ENCODE results near the gene SCARB1. TPM values are rescaled to one million over a fixed set of nuclear protein-coding genes. Genes with fewer than 3 reads are reported as not detected.

SCARB1 gene
- total RNA-seq, 1 donor from 2014 or later, result 44.5 TPM

GRCh38 chr12:124772289-124773170, 91.1 kb downstream of the SCARB1 start:
- Mint-ChIP-seq H3K36me3 (ENCODE audit: low read depth, unreplicated experiment) (peaks cover 4% of the 10 kb centered on the region), H3K4me1 (ENCODE audit: low read depth, unreplicated experiment) (peaks cover 17% of the 10 kb centered on the region), H3K27me3 (ENCODE audit: low read depth, unreplicated experiment) (peaks cover 7% of the 10 kb centered on the region), H3K9me3 (ENCODE audit: unreplicated experiment) (peaks cover 4% of the 10 kb centered on the region), H3K27ac (ENCODE audit: unreplicated experiment) (no peak overlapping the region), H3K4me3 (ENCODE audit: unreplicated experiment) (no peak overlapping the region)
- DNase-seq (ENCODE audit: low read depth), result no peak
- Histone ChIP-seq H3K36me3 (ENCODE audit: insufficient read depth, low read length) (no peaks in the 10 kb centered on the region), H4K20me1 (ENCODE audit: insufficient read depth, low read length) (no peaks in the 10 kb centered on the region), H3K79me2 (ENCODE audit: insufficient read depth, low read length) (no peaks in the 10 kb centered on the region), H3K4me2 (ENCODE audit: low read length) (peak overlapping the region; percentile 52), H3K4me1 (ENCODE audit: insufficient read depth, low read length) (peaks cover 34% of the 10 kb centered on the region), H3K27me3 (ENCODE audit: insufficient read depth, low read length) (no peaks in the 10 kb centered on the region), H3K9ac (ENCODE audit: low read length) (no peak overlapping the region), H3K27ac (ENCODE audit: low read depth, low read length) (no peak overlapping the region), H3K9me3 (ENCODE audit: insufficient read depth, low read depth, low read length) (no peaks in the 10 kb centered on the region), H3K4me3 (ENCODE audit: insufficient read depth, low read depth, low read length) (no peak overlapping the region), H2AFZ (ENCODE audit: low read depth, low read length) (no peak overlapping the region)
- no peak for FAIRE-seq
- TF ChIP-seq CTCF (IDR thresholded peaks at IDR 0.05; ENCODE audit: insufficient read depth, low read depth, low read length), result no peak
- no peak for TF ChIP-seq EZH2 (IDR thresholded peaks at IDR 0.05; ENCODE audit: insufficient read depth, low read length)

DNA sequence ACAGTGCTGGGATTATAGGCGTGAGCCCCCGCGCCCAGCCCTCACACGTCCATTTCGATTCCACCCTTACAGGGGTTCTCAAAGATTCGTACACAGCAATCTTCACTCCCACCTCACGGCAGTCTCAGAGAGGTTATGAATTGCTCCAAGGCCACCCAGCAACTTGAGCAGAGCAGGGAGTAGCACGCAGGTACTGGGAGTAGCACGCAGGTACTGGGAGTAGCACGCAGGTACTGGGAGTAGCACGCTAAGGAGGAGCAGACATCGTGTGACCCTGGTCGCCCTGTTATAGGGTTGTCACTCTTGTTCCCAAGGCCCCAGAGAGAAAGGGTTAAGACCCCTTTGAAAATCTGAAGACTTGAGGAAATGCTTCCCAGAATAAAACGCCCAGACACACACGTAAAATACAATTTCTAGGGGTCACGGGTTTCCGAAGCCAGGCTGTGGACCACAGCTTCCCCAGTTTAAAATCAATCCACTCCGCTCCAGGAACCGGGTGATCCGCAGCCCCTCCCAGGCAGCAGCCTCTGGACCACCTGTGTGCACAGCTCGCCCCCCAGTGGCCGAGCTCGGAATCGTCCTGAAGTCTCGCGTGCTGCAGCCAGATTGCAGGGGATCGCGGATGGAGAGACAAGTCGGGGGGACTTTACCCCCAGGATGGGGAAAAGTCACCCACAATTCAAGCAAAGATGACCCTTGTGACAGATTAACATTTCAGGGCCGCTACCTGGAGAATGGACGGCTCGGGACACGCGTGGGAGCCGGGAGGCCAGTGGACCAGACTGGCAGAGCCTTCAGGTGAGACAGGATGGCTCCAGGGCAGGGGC, 92.0 kb downstream of the SCARB1 start:
- FAIRE-seq, result no peak
- TF ChIP-seq EZH2 (IDR thresholded peaks at IDR 0.05; ENCODE audit: insufficient read depth, low read length) (no peak), CTCF (IDR thresholded peaks at IDR 0.05; ENCODE audit: insufficient read depth, low read depth, low read length) (peak; percentile 80)
- H3K4me1 ChIP-seq (ENCODE audit: insufficient read depth, low read length), result peaks cover 37% of the 10 kb centered on the region
- H3K4me3 ChIP-seq (ENCODE audit: insufficient read depth, low read depth, low read length), result no peak overlapping the region
- peaks cover 4% of the 10 kb centered on the region for H3K36me3 Mint-ChIP-seq (ENCODE audit: low read depth, unreplicated experiment)
- no peak overlapping the region for H3K4me3 Mint-ChIP-seq (ENCODE audit: unreplicated experiment)
- H3K27ac Mint-ChIP-seq (ENCODE audit: unreplicated experiment), result no peak overlapping the region
- peak; percentile 18 for DNase-seq (ENCODE audit: low read depth)
- peaks cover 5% of the 10 kb centered on the region for H3K27me3 Mint-ChIP-seq (ENCODE audit: low read depth, unreplicated experiment)
- peak overlapping the region; percentile 52 for H3K4me2 ChIP-seq (ENCODE audit: low read length)
- H3K79me2 ChIP-seq (ENCODE audit: insufficient read depth, low read length), result no peaks in the 10 kb centered on the region
- H3K36me3 ChIP-seq (ENCODE audit: insufficient read depth, low read length), result no peaks in the 10 kb centered on the region
- H3K27me3 ChIP-seq (ENCODE audit: insufficient read depth, low read length), result no peaks in the 10 kb centered on the region
- peak overlapping the region; percentile 3 for H2AFZ ChIP-seq (ENCODE audit: low read depth, low read length)
- peak overlapping the region; percentile 28 for H3K9ac ChIP-seq (ENCODE audit: low read length)
- H3K9me3 Mint-ChIP-seq (ENCODE audit: unreplicated experiment), result peaks cover 4% of the 10 kb centered on the region
- no peak overlapping the region for H3K27ac ChIP-seq (ENCODE audit: low read depth, low read length)
- H4K20me1 ChIP-seq (ENCODE audit: insufficient read depth, low read length), result no peaks in the 10 kb centered on the region
- H3K9me3 ChIP-seq (ENCODE audit: insufficient read depth, low read depth, low read length), result no peaks in the 10 kb centered on the region
- H3K4me1 Mint-ChIP-seq (ENCODE audit: low read depth, unreplicated experiment), result peaks cover 24% of the 10 kb centered on the region

All from astrocyte (in vitro differentiated cells and primary cell).